GM12878 (cell line): ENCODE data around the gene DISP2.

Experiments used
- BRCA1 ChIP-seq: IDR thresholded peaks from 2 replicates; pipeline ENCODE4 v1.6.1; 2011; ENCODE audit warnings: low read depth, low read length, improper control_type of control experiment
- EP300 ChIP-seq, 2 experiments: fragments of 150-350 bp in 1 of 2; IDR thresholded peaks; 2 replicates each; pipeline ENCODE4 v1.6.1; 2011 to 2012; ENCODE audit warnings: low read depth in 2 of 2, low read length in 2 of 2, borderline replicate concordance in 1 of 2, improper control_type of control experiment in 1 of 2, inconsistent platforms in 1 of 2; ENCODE audit not compliant: control insufficient read depth in 1 of 2
- EZH2 ChIP-seq: IDR thresholded peaks from 2 replicates; pipeline ENCODE4 v1.6.1; 2012; ENCODE audit warnings: low read depth, mild to moderate bottlenecking, control low read depth, inconsistent platforms, low read length, borderline replicate concordance; ENCODE audit not compliant: control insufficient read depth
- FOS ChIP-seq: IDR thresholded peaks from 3 replicates; pipeline ENCODE4 v1.6.1; 2011; ENCODE audit warnings: borderline replicate concordance; ENCODE audit not compliant: insufficient read length; ENCODE audit errors: extremely low read depth
- FOXK2 ChIP-seq: fragments of 450-650 bp; IDR thresholded peaks from 2 replicates; pipeline ENCODE4 v1.6.1; 2017; ENCODE audit warnings: mild to moderate bottlenecking, moderate library complexity
- GABPA ChIP-seq: IDR thresholded peaks from 2 replicates; pipeline ENCODE4 v1.6.1; 2014; ENCODE audit warnings: antibody characterized with exemption, low read depth, mild to moderate bottlenecking, inconsistent platforms
- LARP7 ChIP-seq: fragments of 450-650 bp; IDR thresholded peaks from 2 replicates; pipeline ENCODE4 v1.6.1; 2017; ENCODE audit warnings: mild to moderate bottlenecking
- RB1 ChIP-seq: fragments of 450-650 bp; formaldehyde crosslinking; IDR thresholded peaks from 2 replicates; pipeline ENCODE4 v1.6.1; 2017; ENCODE audit warnings: mild to moderate bottlenecking, borderline replicate concordance
- SP1 ChIP-seq: IDR thresholded peaks from one replicate; pipeline ENCODE4 v1.6.1; 2011; ENCODE audit warnings: low read depth, low read length
- TCF7 ChIP-seq: IDR thresholded peaks from 2 replicates; pipeline ENCODE4 v1.6.1; 2014; ENCODE audit warnings: antibody characterized with exemption, borderline replicate concordance
- TF ChIP-seq, protein P1 (sequence below), 3 experiments: IDR thresholded peaks in 2 of 3; conservative IDR thresholded peaks in 1 of 3; 2 replicates each; pipeline ENCODE4 v1.5.1; 2011; ENCODE audit warnings: low read depth in 3 of 3, low read length in 3 of 3, mild to moderate bottlenecking in 3 of 3, control low read depth in 2 of 3, moderate library complexity in 2 of 3, inconsistent platforms in 1 of 3, mixed read lengths in 1 of 3; ENCODE audit not compliant: control insufficient read depth in 2 of 3, insufficient read depth in 1 of 3; ENCODE audit errors: extremely low read depth in 1 of 3
- TF ChIP-seq, protein P2 (sequence below): IDR thresholded peaks from 2 replicates; pipeline ENCODE4 v1.6.1; 2011; ENCODE audit warnings: low read depth, mild to moderate bottlenecking, low read length, moderate library complexity, borderline replicate concordance; ENCODE audit errors: extremely low read depth
- TF ChIP-seq, protein P3 (sequence below): IDR thresholded peaks from 2 replicates; pipeline ENCODE4 v1.6.1; 2012; ENCODE audit warnings: low read length, inconsistent platforms
- TF ChIP-seq, protein P4 (sequence below): IDR thresholded peaks from 2 replicates; pipeline ENCODE4 v1.6.1; 2011; ENCODE audit warnings: borderline replicate concordance, low read depth, mild to moderate bottlenecking, moderate library complexity, low read length; ENCODE audit not compliant: insufficient read depth, poor library complexity, severe bottlenecking

DNA sequence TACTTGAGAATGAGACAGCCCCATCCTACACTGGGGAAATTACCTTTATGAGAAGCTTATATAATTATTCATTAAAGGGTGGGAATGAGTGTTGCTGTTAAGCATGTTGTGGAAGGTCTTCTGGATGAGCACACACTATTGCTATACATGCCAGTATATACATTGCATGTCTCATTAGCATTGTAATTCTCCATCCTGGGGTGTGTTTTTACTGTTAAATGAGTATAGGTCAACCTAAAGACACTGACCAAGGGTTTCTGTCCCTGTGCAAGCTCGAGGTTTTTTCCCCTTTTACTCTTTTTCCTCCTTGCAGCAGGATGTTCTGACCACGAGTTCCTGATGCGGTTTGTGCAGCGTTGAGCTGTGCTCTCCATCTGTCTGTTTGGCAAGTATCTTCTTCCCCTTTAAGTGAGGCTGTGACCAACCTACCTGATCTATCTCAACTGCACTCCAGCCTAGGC lies 40.4 kb downstream of the DISP2 start:
- TF ChIP-seq SP1, result no peak
- TF ChIP-seq, protein P1, sequence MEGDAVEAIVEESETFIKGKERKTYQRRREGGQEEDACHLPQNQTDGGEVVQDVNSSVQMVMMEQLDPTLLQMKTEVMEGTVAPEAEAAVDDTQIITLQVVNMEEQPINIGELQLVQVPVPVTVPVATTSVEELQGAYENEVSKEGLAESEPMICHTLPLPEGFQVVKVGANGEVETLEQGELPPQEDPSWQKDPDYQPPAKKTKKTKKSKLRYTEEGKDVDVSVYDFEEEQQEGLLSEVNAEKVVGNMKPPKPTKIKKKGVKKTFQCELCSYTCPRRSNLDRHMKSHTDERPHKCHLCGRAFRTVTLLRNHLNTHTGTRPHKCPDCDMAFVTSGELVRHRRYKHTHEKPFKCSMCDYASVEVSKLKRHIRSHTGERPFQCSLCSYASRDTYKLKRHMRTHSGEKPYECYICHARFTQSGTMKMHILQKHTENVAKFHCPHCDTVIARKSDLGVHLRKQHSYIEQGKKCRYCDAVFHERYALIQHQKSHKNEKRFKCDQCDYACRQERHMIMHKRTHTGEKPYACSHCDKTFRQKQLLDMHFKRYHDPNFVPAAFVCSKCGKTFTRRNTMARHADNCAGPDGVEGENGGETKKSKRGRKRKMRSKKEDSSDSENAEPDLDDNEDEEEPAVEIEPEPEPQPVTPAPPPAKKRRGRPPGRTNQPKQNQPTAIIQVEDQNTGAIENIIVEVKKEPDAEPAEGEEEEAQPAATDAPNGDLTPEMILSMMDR (IDR thresholded peaks at IDR 0.05 in 2 of 3, conservative IDR thresholded peaks at IDR 0.05 in 1 of 3; ENCODE audit: control insufficient read depth in 2 of 3, extremely low read depth in 1 of 3, insufficient read depth in 1 of 3, low read depth in 3 of 3, low read length in 3 of 3), result no peak
- TF ChIP-seq LARP7, result no peak
- TF ChIP-seq FOXK2, result no peak
- no peak for TF ChIP-seq BRCA1
- TF ChIP-seq, protein P2, sequence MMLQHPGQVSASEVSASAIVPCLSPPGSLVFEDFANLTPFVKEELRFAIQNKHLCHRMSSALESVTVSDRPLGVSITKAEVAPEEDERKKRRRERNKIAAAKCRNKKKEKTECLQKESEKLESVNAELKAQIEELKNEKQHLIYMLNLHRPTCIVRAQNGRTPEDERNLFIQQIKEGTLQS, result no peak
- TF ChIP-seq EP300 (IDR thresholded peaks at IDR 0.05; ENCODE audit: borderline replicate concordance in 1 of 2, control insufficient read depth in 1 of 2, low read depth in 2 of 2, low read length in 2 of 2), result no peak
- TF ChIP-seq RB1, result no peak
- TF ChIP-seq EZH2, result no peak
- no peak for TF ChIP-seq FOS
- no peak for TF ChIP-seq GABPA
- TF ChIP-seq, protein P3, sequence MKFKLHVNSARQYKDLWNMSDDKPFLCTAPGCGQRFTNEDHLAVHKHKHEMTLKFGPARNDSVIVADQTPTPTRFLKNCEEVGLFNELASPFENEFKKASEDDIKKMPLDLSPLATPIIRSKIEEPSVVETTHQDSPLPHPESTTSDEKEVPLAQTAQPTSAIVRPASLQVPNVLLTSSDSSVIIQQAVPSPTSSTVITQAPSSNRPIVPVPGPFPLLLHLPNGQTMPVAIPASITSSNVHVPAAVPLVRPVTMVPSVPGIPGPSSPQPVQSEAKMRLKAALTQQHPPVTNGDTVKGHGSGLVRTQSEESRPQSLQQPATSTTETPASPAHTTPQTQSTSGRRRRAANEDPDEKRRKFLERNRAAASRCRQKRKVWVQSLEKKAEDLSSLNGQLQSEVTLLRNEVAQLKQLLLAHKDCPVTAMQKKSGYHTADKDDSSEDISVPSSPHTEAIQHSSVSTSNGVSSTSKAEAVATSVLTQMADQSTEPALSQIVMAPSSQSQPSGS, result no peak
- TF ChIP-seq TCF7, result no peak
- TF ChIP-seq, protein P4, sequence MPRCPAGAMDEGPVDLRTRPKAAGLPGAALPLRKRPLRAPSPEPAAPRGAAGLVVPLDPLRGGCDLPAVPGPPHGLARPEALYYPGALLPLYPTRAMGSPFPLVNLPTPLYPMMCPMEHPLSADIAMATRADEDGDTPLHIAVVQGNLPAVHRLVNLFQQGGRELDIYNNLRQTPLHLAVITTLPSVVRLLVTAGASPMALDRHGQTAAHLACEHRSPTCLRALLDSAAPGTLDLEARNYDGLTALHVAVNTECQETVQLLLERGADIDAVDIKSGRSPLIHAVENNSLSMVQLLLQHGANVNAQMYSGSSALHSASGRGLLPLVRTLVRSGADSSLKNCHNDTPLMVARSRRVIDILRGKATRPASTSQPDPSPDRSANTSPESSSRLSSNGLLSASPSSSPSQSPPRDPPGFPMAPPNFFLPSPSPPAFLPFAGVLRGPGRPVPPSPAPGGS, result no peak
